HPDE6-E6E7 (cell line): ENCODE results near the gene EIF2B4.
"Not testable (repeated sequence)": the region's sequence is repeated elsewhere in the genome, so short reads cannot be mapped to it uniquely, and the experiment has no call there.

Experiments
- DNase-seq: peaks from one replicate; pipeline ENCODE4 v3.0.0; 2011; ENCODE audit warnings: missing footprints; ENCODE audit errors: extremely low spot score

Gene EIF2B4

DNA sequence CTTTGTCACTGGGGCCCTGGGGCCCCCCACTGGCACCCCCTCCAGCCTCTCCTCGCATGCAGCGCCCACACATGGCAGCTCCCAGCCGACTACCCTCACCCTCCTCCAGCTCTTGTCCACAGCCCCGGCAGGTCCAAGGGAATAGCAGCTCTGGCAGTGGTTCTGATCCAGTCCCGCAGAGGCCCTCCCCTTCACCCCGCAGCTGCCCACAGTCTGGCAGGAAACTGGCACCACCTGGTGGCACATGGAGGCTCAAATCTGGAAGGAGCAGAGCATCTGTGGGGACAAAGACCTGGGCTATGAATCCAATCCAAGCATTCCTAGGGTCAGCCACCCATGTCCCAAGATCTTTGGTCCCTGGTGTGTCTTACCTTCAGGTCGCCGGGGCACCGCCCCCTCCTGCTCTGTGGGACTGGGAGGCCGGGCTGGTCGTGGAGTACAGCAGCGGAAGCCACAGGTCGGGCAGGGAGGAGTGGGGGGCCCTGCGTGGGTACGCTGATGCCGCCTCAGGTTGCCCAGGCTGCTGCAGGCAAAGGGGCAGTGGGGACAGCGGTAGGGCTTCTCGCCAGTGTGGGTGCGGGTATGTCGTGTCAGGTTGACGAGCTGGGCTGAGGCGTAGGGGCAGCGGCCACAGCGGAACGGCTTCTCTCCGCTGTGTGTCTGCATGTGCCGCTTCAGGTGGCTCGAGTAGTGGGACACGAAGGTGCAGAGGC lies 8.1 kb upstream of the EIF2B4 start:
- no peak for DNase-seq

DNA sequence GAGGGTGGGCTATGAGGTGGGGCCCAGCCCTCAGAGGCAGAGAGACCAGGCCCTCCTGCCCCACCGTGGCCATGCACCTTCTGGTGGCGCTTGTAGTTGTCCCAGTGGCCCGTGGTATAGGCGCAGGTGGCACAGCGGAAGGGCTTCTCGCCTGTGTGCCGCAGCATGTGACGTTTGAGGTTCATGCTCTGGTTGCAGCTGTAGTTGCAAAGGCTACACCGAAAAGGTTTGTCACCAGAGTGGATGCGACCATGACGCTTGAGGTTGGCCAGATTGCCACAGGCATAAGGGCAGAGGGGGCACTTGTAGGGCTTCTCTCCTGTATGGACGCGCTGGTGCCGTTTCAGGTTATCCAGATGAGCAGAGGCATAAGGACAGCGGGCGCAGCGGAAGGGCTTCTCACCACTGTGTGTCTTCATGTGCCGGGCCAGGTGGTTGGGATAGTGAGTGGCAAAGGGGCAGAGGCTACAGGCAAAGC lies 7.5 kb upstream of the EIF2B4 start:
- DNase-seq = no peak

- no peak for DNase-seq
Observed at GRCh38 chr2:27376866-27377617, 6.9 kb upstream of the EIF2B4 start.

GRCh38 chr2:27376151-27376865 lies 6.2 kb upstream of the EIF2B4 start:
- DNase-seq = no peak

DNA sequence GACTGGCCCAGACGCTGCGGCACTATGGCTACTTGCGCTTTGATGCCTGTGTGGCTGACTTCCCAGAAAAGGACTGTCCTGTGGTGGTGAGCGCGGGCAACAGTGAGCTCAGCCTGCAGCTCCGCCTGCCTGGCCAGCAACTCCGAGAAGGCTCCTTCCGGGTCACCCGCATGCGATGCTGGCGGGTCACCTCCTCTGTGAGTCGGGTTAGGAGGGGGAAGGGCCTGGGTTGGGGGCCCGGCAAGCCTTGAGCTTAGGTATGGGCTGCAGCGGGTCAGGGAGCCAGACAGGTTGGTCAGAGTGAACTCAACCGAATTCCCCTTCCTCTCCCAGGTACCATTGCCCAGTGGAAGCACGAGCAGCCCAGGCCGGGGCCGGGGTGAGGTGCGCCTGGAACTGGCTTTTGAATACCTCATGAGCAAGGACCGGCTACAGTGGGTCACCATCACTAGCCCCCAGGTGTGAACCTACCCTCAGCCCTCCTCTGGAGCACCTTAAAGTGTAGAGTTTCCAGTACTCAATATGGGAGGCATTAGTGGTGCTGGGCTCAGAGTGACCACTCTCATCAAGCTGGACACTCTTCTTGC lies 5.5 kb upstream of the EIF2B4 start:
- no peak for DNase-seq

- DNase-seq = no peak
Observed at GRCh38 chr2:27373567-27373966, 3.4 kb upstream of the EIF2B4 start.

- no peak for DNase-seq
Observed at GRCh38 chr2:27372937-27373336, 2.8 kb upstream of the EIF2B4 start.

GRCh38 chr2:27370816-27371620 lies 880 bp upstream of the EIF2B4 start:
- DNase-seq = no peak

DNA sequence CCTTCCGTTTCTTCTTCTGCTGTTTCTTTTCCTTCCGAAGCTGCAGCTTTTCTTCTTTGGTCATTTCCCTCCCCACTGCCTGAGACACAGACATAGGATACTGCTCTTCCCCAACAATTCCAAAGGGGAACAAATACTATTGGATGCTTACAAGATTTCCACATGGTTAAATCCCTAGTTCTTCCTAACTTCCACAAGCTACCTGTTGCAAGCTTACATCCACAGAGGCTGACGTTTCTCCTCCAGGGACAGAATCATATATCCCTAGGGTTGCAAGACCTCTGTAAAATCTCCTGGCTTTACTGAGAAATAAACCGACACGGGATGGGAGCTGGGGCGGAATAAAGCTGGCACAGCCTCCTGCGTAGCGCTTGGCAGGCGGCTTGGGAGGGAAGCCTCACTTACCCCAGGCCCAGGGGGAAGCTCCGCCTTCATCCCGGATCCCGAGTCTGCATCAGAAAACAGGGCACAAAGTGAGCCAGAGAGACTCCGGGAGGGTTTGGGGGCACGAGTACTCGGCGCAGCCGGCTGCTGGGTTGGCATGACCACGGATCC lies 590 bp downstream of the EIF2B4 start:
- peak; percentile 68 for DNase-seq

- DNase-seq = no peak
Observed at GRCh38 chr2:27363933-27364332, 6.2 kb downstream of the EIF2B4 start.

DNA sequence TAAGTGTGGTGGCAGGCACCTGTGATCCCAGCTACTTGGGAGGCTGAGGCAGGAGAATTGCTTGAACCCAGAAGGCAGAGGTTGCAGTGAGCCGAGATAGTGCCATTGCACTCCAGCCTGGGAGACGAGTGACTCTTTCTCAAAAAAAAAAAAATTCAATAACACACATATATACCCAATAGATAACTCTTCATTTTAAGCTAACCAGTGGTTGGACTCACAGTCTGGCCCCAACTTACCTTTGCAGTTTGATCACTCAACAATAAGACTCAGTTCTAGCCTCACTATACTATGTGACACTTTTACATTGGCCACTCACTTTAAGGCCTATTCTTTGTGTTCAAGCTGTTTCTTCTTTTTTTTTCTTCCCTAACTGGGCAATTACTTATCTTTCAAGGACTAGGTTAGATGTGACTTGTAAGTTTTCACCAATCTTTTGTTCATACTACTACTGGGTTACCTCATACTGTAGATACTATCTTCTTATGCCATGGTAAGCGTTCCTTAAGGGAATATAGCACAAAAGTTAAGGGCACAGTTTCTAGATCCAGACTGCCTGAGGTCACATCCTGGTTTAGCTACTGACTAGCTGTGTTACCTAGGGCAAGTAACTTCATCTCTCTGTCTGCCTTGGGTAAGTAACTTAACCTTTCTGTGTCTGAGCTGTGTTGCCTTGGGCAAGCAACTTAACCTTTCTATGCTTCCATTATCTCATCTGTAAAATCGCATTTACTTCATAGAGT lies 7.3 kb downstream of the EIF2B4 start:
- DNase-seq = no peak

DNA sequence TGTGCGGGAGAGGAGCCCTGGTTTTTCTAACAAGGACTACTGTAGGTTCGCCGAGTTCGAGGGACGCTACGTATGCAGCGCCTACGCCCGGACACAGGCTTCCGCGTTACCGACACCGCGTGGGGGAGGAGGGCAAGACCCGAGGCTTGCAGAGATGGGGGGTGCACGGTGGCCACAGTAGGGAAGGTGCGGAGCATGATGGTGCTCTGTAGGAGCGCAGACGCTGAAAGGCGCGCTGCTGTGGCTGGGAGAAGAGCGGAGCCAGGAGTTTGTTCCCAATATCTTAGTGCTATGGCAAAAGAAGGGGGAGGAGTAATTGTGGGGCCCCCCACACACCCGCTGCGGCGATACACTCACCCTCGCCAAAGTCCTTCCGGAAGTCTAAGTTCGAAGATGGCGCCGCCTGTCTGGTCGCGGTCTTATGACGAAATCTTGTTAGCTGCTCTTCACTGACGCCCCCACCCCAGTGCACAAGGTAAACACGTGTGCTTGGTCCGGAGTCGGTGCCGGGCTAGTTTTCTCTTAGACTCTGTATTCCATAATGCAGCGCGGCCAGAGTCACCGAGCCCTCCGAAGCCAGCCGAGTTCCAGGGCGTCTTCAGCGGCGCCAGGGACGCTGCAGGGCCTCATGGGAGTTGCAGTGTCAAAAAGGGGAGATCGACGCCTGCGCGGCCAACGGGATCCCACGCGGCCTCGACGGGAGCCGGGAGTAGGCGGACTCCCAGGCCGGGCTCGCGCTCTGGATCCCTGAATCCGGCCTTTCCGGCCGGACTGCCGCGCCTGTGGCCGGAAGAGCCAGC lies 13.6 kb downstream of the EIF2B4 start, which contains the start of gene GTF3C2:
TSS of gene GTF3C2 (minus strand) at position 383 of the 800 bp plus-strand sequence. CDS start 13,210 bp downstream, outside the sequence.
- peak; percentile 93 for DNase-seq

DNA sequence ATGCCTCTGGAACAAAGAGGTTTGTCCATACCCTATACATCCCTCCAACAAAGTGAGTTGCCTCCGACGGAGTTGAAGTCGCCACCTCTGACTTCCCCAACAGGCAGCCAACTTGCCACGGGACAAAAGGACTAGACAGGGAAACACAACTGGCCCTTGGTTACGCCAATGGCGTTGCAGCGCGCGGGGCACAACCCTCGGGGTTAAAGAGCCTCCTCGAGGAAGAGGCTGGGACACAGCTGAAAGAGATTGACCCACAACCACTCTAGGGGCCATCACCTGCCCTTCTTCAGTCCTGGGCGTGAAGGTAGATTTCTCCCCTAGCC lies 14.1 kb downstream of the EIF2B4 start:
- peak; percentile 33 for DNase-seq

GRCh38 chr2:27354597-27354927 lies 15.6 kb downstream of the EIF2B4 start:
- DNase-seq = no peak

GRCh38 chr2:27353762-27354596 lies 16.2 kb downstream of the EIF2B4 start:
- no peak for DNase-seq

DNA sequence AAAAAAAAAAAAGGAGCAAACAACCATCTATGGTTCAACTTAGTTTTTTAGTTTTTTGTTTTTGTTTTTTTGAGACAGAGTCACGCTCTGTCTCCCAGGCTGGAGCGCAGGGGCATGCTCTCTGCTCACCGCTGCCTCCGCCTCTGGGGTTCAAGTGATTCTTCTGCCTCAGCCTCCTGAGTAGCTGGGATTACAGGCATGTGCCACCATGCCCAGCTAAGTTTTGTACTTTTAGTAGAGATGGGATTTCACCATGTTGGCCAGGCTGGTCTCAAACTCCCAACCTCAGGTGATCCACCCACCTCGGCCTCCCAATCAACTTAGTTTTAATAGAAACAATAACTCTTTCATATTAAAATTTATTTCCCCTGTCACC lies 16.8 kb downstream of the EIF2B4 start:
- not testable (repeated sequence) for DNase-seq

- no peak for DNase-seq
Observed at GRCh38 chr2:27351802-27352598, 18.1 kb downstream of the EIF2B4 start.
